RWPE2 (cell line): ENCODE results near the gene ALDH3B2.

Experiments used
- ATAC-seq: fragments of 200-7000 bp; cut with Tn5 transposase; 3 replicates; pipeline ENCODE4 v1.9.1; 2021; ENCODE audit warnings: low read depth
- DNase-seq: peaks from one replicate; pipeline ENCODE4 v3.0.0-alpha.2; 2020; ENCODE audit warnings: low spot score
- H3K27ac ChIP-seq: fragments of 450-650 bp; 2 replicates; pipeline ENCODE4 v1.5.1; 2017; ENCODE audit warnings: mild to moderate bottlenecking; ENCODE audit not compliant: poor library complexity, severe bottlenecking
- H3K27me3 ChIP-seq: fragments of 250-450 bp; sonication (Bioruptor Pico); 2 replicates; pipeline ENCODE4 v1.5.1; 2021; ENCODE audit warnings: mild to moderate bottlenecking, moderate library complexity; ENCODE audit not compliant: insufficient read depth, poor library complexity, severe bottlenecking
- H3K36me3 ChIP-seq: fragments of 250-450 bp; sonication (Bioruptor Pico); 2 replicates; pipeline ENCODE4 v1.5.1; 2020; ENCODE audit warnings: low read depth, mild to moderate bottlenecking, moderate library complexity
- H3K4me1 ChIP-seq: fragments of 250-450 bp; sonication (Bioruptor Pico); 2 replicates; pipeline ENCODE4 v1.5.1; 2021; ENCODE audit warnings: mild to moderate bottlenecking, moderate library complexity; ENCODE audit not compliant: insufficient read depth, poor library complexity, severe bottlenecking
- H3K4me3 ChIP-seq: fragments of 250-450 bp; sonication (Bioruptor Pico); 2 replicates; pipeline ENCODE4 v1.5.1; 2021; ENCODE audit warnings: mild to moderate bottlenecking, moderate library complexity; ENCODE audit not compliant: severe bottlenecking
- H3K9me3 ChIP-seq: fragments of 250-450 bp; sonication (Bioruptor Pico); 2 replicates; pipeline ENCODE4 v1.5.1; 2021; ENCODE audit warnings: mild to moderate bottlenecking, moderate library complexity; ENCODE audit not compliant: severe bottlenecking
- CTCF ChIP-seq: fragments of 450-650 bp; IDR thresholded peaks from one replicate; pipeline ENCODE4 v1.5.1; 2017; ENCODE audit warnings: mild to moderate bottlenecking, moderate library complexity; ENCODE audit not compliant: poor library complexity, severe bottlenecking

Gene ALDH3B2

GRCh38 chr11:67617243-67617953 lies 57.0 kb downstream of the ALDH3B2 start:
- H3K27me3 ChIP-seq: no peaks in the 10 kb centered on the region
- DNase-seq (no peak), ATAC-seq (no peak)
- no peak for TF ChIP-seq CTCF
- H3K36me3 ChIP-seq: no peaks in the 10 kb centered on the region
- no peaks in the 10 kb centered on the region for H3K4me1 ChIP-seq
- no peak overlapping the region for H3K27ac ChIP-seq
- H3K4me3 ChIP-seq: no peak overlapping the region
- H3K9me3 ChIP-seq: no peaks in the 10 kb centered on the region

- no peak overlapping the region for H3K4me3 ChIP-seq
- no peaks in the 10 kb centered on the region for H3K27me3 ChIP-seq
- H3K36me3 ChIP-seq: peaks cover 4% of the 10 kb centered on the region; the same call in 1 of the 2 replicates
- TF ChIP-seq CTCF: no peak
- no peak for DNase-seq
- H3K9me3 ChIP-seq: no peaks in the 10 kb centered on the region
- no peaks in the 10 kb centered on the region for H3K4me1 ChIP-seq
- ATAC-seq: no peak
- no peak overlapping the region for H3K27ac ChIP-seq
Observed at GRCh38 chr11:67616431-67617242, 57.8 kb downstream of the ALDH3B2 start.

- Histone ChIP-seq H3K27me3 (no peaks in the 10 kb centered on the region), H3K4me1 (no peaks in the 10 kb centered on the region), H3K27ac (no peak overlapping the region), H3K9me3 (no peaks in the 10 kb centered on the region), H3K36me3 (peaks cover 8% of the 10 kb centered on the region; the same call in 1 of the 2 replicates), H3K4me3 (no peak overlapping the region)
- DNase-seq: no peak
- no peak for TF ChIP-seq CTCF
- no peak for ATAC-seq
Observed at GRCh38 chr11:67615728-67616430, 58.5 kb downstream of the ALDH3B2 start.

GRCh38 chr11:67614730-67615714 lies 59.4 kb downstream of the ALDH3B2 start:
- Histone ChIP-seq H3K36me3 (peaks cover 13% of the 10 kb centered on the region), H3K4me1 (no peaks in the 10 kb centered on the region), H3K4me3 (no peak overlapping the region), H3K27ac (no peak overlapping the region), H3K27me3 (no peaks in the 10 kb centered on the region), H3K9me3 (no peaks in the 10 kb centered on the region)
- ATAC-seq: peak; percentile 33; the same call in 2 of the 3 replicates
- peak; percentile 48 for TF ChIP-seq CTCF
- DNase-seq: peak; percentile 58
